Skeletal muscle satellite cell (primary cell): Measurements from ENCODE around the gene RASSF8.
A peak's percentile ranks its signal among the peaks of the same experiment; 100 is the strongest.

ENCODE experiments used
- H3K27me3 ChIP-seq: 2 replicates; pipeline ENCODE4 v1.7.0; 2013; ENCODE audit warnings: low read length; ENCODE audit not compliant: control insufficient read depth, insufficient read depth
- H3K36me3 ChIP-seq: 2 replicates; pipeline ENCODE4 v1.7.0; 2013; ENCODE audit warnings: mild to moderate bottlenecking, control low read depth, low read length; ENCODE audit not compliant: insufficient read depth
- H3K4me1 ChIP-seq: 2 replicates; pipeline ENCODE4 v1.7.0; 2013; ENCODE audit warnings: low read length; ENCODE audit not compliant: control insufficient read depth, insufficient read depth
- H3K4me2 ChIP-seq: 2 replicates; pipeline ENCODE4 v1.7.0; 2013; ENCODE audit warnings: mild to moderate bottlenecking, low read length
- H3K4me3 ChIP-seq: 2 replicates; pipeline ENCODE4 v1.7.0; 2013; ENCODE audit warnings: low read length
- H3K9ac ChIP-seq: 2 replicates; pipeline ENCODE4 v1.7.0; 2013; ENCODE audit warnings: mild to moderate bottlenecking, low read depth, low read length, moderate library complexity
- H3K9me3 ChIP-seq: replicated peaks from 2 replicates; pipeline ENCODE4 v1.7.0; 2013; ENCODE audit warnings: mild to moderate bottlenecking, control low read depth, low read length

The RASSF8 gene

GRCh38 chr12:25965682-25966081 lies 7.2 kb downstream of the RASSF8 start:
- Histone ChIP-seq H3K4me1 (peaks cover 25% of the 10 kb centered on the region), H3K9me3 (no peaks in the 10 kb centered on the region), H3K9ac (no peak overlapping the region), H3K4me3 (no peak overlapping the region), H3K4me2 (no peak overlapping the region), H3K27me3 (no peaks in the 10 kb centered on the region), H3K36me3 (peaks cover 10% of the 10 kb centered on the region)

DNA sequence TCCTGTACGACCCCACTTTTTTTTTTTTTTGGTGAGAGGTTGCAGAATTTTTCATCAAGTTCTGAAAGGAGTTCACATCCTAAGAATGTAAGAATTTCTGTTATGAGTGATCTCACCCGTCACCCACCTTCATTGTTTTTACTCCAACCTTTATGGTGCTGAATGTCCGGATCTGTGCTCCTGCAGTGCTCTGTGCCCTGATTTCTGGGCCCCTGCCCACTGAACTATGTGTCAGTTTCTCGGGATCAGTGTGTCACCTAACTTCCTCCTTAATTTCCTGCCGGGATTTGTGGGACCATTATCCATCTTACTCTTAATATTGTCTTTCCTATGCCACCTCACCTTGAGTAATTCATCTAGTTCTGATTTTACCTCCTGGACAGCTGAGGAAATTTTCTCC lies 11.6 kb downstream of the RASSF8 start:
- H3K4me1 ChIP-seq = peaks cover 39% of the 10 kb centered on the region
- H3K9me3 ChIP-seq = no peaks in the 10 kb centered on the region
- no peak overlapping the region for H3K9ac ChIP-seq
- no peak overlapping the region for H3K4me3 ChIP-seq
- no peaks in the 10 kb centered on the region for H3K36me3 ChIP-seq
- no peak overlapping the region for H3K4me2 ChIP-seq
- H3K27me3 ChIP-seq = no peaks in the 10 kb centered on the region

- Histone ChIP-seq H3K9me3 (no peaks in the 10 kb centered on the region), H3K36me3 (no peaks in the 10 kb centered on the region), H3K4me3 (no peak overlapping the region), H3K27me3 (no peaks in the 10 kb centered on the region), H3K9ac (no peak overlapping the region), H3K4me2 (peak overlapping the region; percentile 27), H3K4me1 (peaks cover 46% of the 10 kb centered on the region)
These were observed 12.6 kb downstream of the RASSF8 start for GRCh38 chr12:25970916-25971653.

GRCh38 chr12:25971654-25972041 lies 13.2 kb downstream of the RASSF8 start:
- Histone ChIP-seq H3K4me2 (peak overlapping the region; percentile 27), H3K27me3 (no peaks in the 10 kb centered on the region), H3K4me1 (peaks cover 52% of the 10 kb centered on the region), H3K9ac (no peak overlapping the region), H3K9me3 (no peaks in the 10 kb centered on the region), H3K36me3 (no peaks in the 10 kb centered on the region), H3K4me3 (no peak overlapping the region)

DNA sequence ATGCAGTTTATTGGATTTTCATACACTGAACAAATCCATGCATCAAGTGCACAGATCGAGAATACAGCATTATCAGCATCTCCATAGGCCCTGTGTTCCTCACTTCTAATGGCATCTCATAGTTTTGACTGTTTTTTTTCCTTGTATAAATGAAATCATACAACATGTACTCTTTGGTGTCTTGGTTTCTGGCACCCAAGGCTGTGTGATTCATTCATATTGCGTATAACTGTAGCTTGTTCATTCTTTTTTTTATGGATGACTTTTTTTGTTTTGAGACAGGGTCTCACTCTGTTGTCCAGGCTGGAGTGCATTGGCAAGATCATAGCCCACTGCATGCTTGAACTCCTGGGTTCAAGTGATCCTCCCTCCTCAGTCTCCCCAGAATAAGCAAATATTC lies 14.3 kb downstream of the RASSF8 start:
- no peaks in the 10 kb centered on the region for H3K27me3 ChIP-seq
- H3K4me2 ChIP-seq = no peak overlapping the region
- no peak overlapping the region for H3K4me3 ChIP-seq
- H3K9ac ChIP-seq = no peak overlapping the region
- no peaks in the 10 kb centered on the region for H3K36me3 ChIP-seq
- peaks cover 63% of the 10 kb centered on the region for H3K4me1 ChIP-seq
- no peaks in the 10 kb centered on the region for H3K9me3 ChIP-seq

DNA sequence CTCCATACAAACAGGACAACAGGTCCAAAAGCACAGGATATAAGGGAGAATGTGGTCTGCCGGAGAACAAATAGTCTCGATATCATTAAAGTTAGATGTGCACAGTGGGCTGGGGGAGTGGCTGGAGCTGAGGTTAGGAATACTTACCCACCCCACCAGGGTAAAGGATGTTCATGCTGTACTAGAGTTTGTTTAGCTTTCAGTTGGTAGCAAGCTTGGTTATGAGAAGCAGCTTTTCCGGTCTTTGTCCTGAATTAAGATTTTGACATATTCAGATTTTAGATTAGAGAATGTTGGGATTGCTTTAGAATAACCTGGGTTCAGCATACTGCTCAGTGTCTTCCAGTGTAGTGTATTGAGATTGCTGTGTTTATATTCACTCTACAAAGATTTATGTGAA lies 16.7 kb downstream of the RASSF8 start:
- H3K9me3 ChIP-seq = no peaks in the 10 kb centered on the region
- no peaks in the 10 kb centered on the region for H3K36me3 ChIP-seq
- H3K4me2 ChIP-seq = no peak overlapping the region
- no peak overlapping the region for H3K4me3 ChIP-seq
- H3K27me3 ChIP-seq = no peaks in the 10 kb centered on the region
- no peak overlapping the region for H3K9ac ChIP-seq
- peaks cover 60% of the 10 kb centered on the region for H3K4me1 ChIP-seq

DNA sequence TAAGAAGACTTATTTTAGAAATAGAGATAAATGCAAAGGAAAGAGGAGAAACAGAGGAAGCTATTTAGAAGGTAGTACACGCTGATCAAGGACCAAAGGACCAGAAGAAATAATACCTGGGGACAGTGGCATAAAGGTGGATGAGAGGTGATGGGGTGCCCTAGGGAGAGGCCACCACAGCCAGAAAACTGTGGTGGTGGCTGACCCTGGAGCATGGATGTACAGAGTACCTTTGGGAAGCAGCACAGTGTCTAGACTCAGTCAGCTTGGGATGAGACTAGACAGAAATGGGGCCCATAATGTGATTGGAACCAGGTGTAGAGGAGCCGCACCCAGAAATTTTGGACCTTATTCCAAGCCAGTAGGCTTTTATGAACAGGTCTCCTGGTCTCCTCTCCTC lies 17.2 kb downstream of the RASSF8 start:
- Histone ChIP-seq H3K27me3 (no peaks in the 10 kb centered on the region), H3K4me2 (peak overlapping the region; percentile 87), H3K4me1 (peaks cover 55% of the 10 kb centered on the region), H3K4me3 (no peak overlapping the region), H3K9me3 (no peaks in the 10 kb centered on the region), H3K36me3 (no peaks in the 10 kb centered on the region), H3K9ac (no peak overlapping the region)

DNA sequence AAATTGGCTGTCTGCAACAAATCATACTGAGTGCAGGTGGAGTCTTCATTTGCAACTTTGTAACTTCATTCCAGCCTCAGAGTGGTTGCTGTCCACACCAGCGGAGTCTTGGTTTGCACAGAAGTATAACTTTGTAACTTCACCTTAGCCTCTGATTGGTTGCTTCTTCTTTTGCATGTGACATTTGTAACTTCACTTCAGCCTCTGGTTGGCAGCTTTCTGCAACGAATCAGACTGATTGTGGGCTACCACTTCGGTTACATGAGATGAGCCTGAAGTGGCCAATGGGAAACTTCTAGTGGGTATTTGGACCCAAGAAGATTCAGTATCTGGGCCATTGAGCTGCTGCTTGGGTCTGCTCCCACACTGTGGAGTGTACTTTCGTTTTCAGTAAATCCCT lies 17.8 kb downstream of the RASSF8 start:
- no peaks in the 10 kb centered on the region for H3K27me3 ChIP-seq
- peaks cover 48% of the 10 kb centered on the region for H3K4me1 ChIP-seq
- peak overlapping the region; percentile 87 for H3K4me2 ChIP-seq
- no peaks in the 10 kb centered on the region for H3K9me3 ChIP-seq
- H3K4me3 ChIP-seq = peak overlapping the region; percentile 62
- peak overlapping the region; percentile 64 for H3K9ac ChIP-seq
- H3K36me3 ChIP-seq = no peaks in the 10 kb centered on the region

- Histone ChIP-seq H3K4me2 (peak overlapping the region; percentile 87), H3K4me3 (peak overlapping the region; percentile 62), H3K27me3 (no peaks in the 10 kb centered on the region), H3K9ac (peak overlapping the region; percentile 64), H3K4me1 (peaks cover 41% of the 10 kb centered on the region), H3K36me3 (no peaks in the 10 kb centered on the region), H3K9me3 (no peaks in the 10 kb centered on the region)
These were observed 18.6 kb downstream of the RASSF8 start for GRCh38 chr12:25977047-25977446.

GRCh38 chr12:25979059-25979458 lies 20.6 kb downstream of the RASSF8 start:
- H3K27me3 ChIP-seq = no peaks in the 10 kb centered on the region
- peaks cover 28% of the 10 kb centered on the region for H3K4me1 ChIP-seq
- H3K9ac ChIP-seq = no peak overlapping the region
- no peaks in the 10 kb centered on the region for H3K9me3 ChIP-seq
- no peak overlapping the region for H3K4me2 ChIP-seq
- H3K4me3 ChIP-seq = no peak overlapping the region
- no peaks in the 10 kb centered on the region for H3K36me3 ChIP-seq

- Histone ChIP-seq H3K9me3 (no peaks in the 10 kb centered on the region), H3K4me1 (peaks cover 28% of the 10 kb centered on the region), H3K9ac (no peak overlapping the region), H3K36me3 (no peaks in the 10 kb centered on the region), H3K4me2 (no peak overlapping the region), H3K27me3 (no peaks in the 10 kb centered on the region), H3K4me3 (no peak overlapping the region)
These were observed 21.1 kb downstream of the RASSF8 start for GRCh38 chr12:25979563-25979962.

- Histone ChIP-seq H3K4me1 (peaks cover 28% of the 10 kb centered on the region), H3K36me3 (no peaks in the 10 kb centered on the region), H3K4me2 (no peak overlapping the region), H3K9ac (no peak overlapping the region), H3K4me3 (no peak overlapping the region), H3K27me3 (no peaks in the 10 kb centered on the region), H3K9me3 (no peaks in the 10 kb centered on the region)
These were observed 21.6 kb downstream of the RASSF8 start for GRCh38 chr12:25980035-25980434.
